ENCODE measurements around the gene NDUFA8.

The NDUFA8 gene

GRCh38 chr9:122155796-122156195 lies 3.8 kb downstream of the NDUFA8 start:
- CTCF ChIA-PET = interaction anchor here (0.7 to 2.0 kb wide), 6 partner anchors 10 to 60 kb away, joined by 3 to 17 read pairs (median 4); no protein-coding TSS in a partner anchor
- Histone ChIP-seq H3K9me3 (ENCODE audit: control extremely low read depth in 1 of 5, control insufficient read depth in 4 of 5, insufficient read depth in 2 of 5, low read depth in 1 of 5, low read length in 4 of 5) (no peaks in the 10 kb centered on the region), H3K4me3 (ENCODE audit: control insufficient read depth in 1 of 7, extremely low read depth in 1 of 7, insufficient read depth in 4 of 7, low read depth in 2 of 7, low read length in 6 of 7) (no peak overlapping the region), H3K27me3 (replicated peaks in 2 of 5; ENCODE audit: control insufficient read depth in 4 of 5, insufficient read depth in 5 of 5, low read length in 4 of 5) (no peaks in the 10 kb centered on the region), H3K4me1 (ENCODE audit: control extremely low read depth in 1 of 4, control insufficient read depth in 4 of 4, insufficient read depth in 4 of 4, low read length in 3 of 4) (peaks cover 5 to 21% (median 11%) of the 10 kb centered on the region in 4 experiments), H3K27ac (ENCODE audit: insufficient read depth in 1 of 2, low read depth in 1 of 2, low read length in 2 of 2, poor library complexity in 1 of 2, severe bottlenecking in 2 of 2) (no peak overlapping the region), H3K36me3 (ENCODE audit: control insufficient read depth in 4 of 4, insufficient read depth in 4 of 4, low read length in 3 of 4) (peaks cover 3 to 14% (median 9%) of the 10 kb centered on the region in 4 experiments)
- DNase-seq = no peak
- 100% methylated on average over 1 of the region's 4 CpGs for WGBS (ENCODE audit: insufficient coverage)
- POLR2A ChIA-PET = no interaction called here

- ChIA-PET CTCF (interaction anchor here (1.5 kb wide), 1 partner anchor 25 kb away, joined by 5 read pairs; no protein-coding TSS in a partner anchor), POLR2A (no interaction called here)
- peak in 2 of 3 donors; percentile 25 to 31 for DNase-seq
- no peaks in the 10 kb centered on the region for H3K9me3 ChIP-seq (ENCODE audit: control extremely low read depth in 1 of 5, control insufficient read depth in 4 of 5, insufficient read depth in 2 of 5, low read depth in 1 of 5, low read length in 4 of 5)
- no peak overlapping the region for H3K27ac ChIP-seq (ENCODE audit: insufficient read depth in 1 of 2, low read depth in 1 of 2, low read length in 2 of 2, poor library complexity in 1 of 2, severe bottlenecking in 2 of 2)
- 88% methylated on average over 3 of the region's 4 CpGs for WGBS (ENCODE audit: insufficient coverage)
- H3K36me3 ChIP-seq (ENCODE audit: control insufficient read depth in 4 of 4, insufficient read depth in 4 of 4, low read length in 3 of 4) = peaks cover 10 to 41% (median 27%) of the 10 kb centered on the region in 4 experiments
- H3K4me1 ChIP-seq (ENCODE audit: control extremely low read depth in 1 of 4, control insufficient read depth in 4 of 4, insufficient read depth in 4 of 4, low read length in 3 of 4) = peaks cover 0 to 4% (median 0%) of the 10 kb centered on the region in 4 experiments
- H3K27me3 ChIP-seq (replicated peaks in 2 of 5; ENCODE audit: control insufficient read depth in 4 of 5, insufficient read depth in 5 of 5, low read length in 4 of 5) = no peaks in the 10 kb centered on the region
- no peak overlapping the region for H3K4me3 ChIP-seq (ENCODE audit: control insufficient read depth in 1 of 7, extremely low read depth in 1 of 7, insufficient read depth in 4 of 7, low read depth in 2 of 7, low read length in 6 of 7)
Observed at GRCh38 chr9:122151267-122151828, 8.2 kb downstream of the NDUFA8 start.

- peak in 2 of 3 donors; percentile 30 to 63 for DNase-seq
- WGBS (ENCODE audit: insufficient coverage) = 94% methylated on average over 2 of the region's 2 CpGs
- no peaks in the 10 kb centered on the region for H3K27me3 ChIP-seq (replicated peaks in 2 of 5; ENCODE audit: control insufficient read depth in 4 of 5, insufficient read depth in 5 of 5, low read length in 4 of 5)
- no peak overlapping the region for H3K4me3 ChIP-seq (ENCODE audit: control insufficient read depth in 1 of 7, extremely low read depth in 1 of 7, insufficient read depth in 4 of 7, low read depth in 2 of 7, low read length in 6 of 7)
- peaks cover 7 to 59% (median 41%) of the 10 kb centered on the region in 4 experiments for H3K36me3 ChIP-seq (ENCODE audit: control insufficient read depth in 4 of 4, insufficient read depth in 4 of 4, low read length in 3 of 4)
- H3K9me3 ChIP-seq (ENCODE audit: control extremely low read depth in 1 of 5, control insufficient read depth in 4 of 5, insufficient read depth in 2 of 5, low read depth in 1 of 5, low read length in 4 of 5) = no peaks in the 10 kb centered on the region
- H3K27ac ChIP-seq (ENCODE audit: insufficient read depth in 1 of 2, low read depth in 1 of 2, low read length in 2 of 2, poor library complexity in 1 of 2, severe bottlenecking in 2 of 2) = no peak overlapping the region
- CTCF ChIA-PET = interaction anchor here (0.8 to 7.7 kb wide), 13 partner anchors 8 to 202 kb away, joined by 3 to 110 read pairs (median 5); partner anchors contain the start of genes MORN5 and NDUFA8
- POLR2A ChIA-PET = no interaction called here
- peaks cover 0 to 17% (median 12%) of the 10 kb centered on the region in 4 experiments for H3K4me1 ChIP-seq (ENCODE audit: control extremely low read depth in 1 of 4, control insufficient read depth in 4 of 4, insufficient read depth in 4 of 4, low read length in 3 of 4)
Observed at GRCh38 chr9:122145592-122145863, 14.1 kb downstream of the NDUFA8 start.

GRCh38 chr9:122144836-122145591 lies 14.6 kb downstream of the NDUFA8 start:
- no peaks in the 10 kb centered on the region for H3K9me3 ChIP-seq (ENCODE audit: control extremely low read depth in 1 of 5, control insufficient read depth in 4 of 5, insufficient read depth in 2 of 5, low read depth in 1 of 5, low read length in 4 of 5)
- CTCF ChIA-PET = interaction anchor here (0.8 to 7.7 kb wide), 13 partner anchors 9 to 203 kb away, joined by 3 to 110 read pairs (median 5); partner anchors contain the start of genes MORN5 and NDUFA8
- DNase-seq = peak in 2 of 3 donors; percentile 53 to 57
- peaks cover 0 to 17% (median 12%) of the 10 kb centered on the region in 4 experiments for H3K4me1 ChIP-seq (ENCODE audit: control extremely low read depth in 1 of 4, control insufficient read depth in 4 of 4, insufficient read depth in 4 of 4, low read length in 3 of 4)
- WGBS (ENCODE audit: insufficient coverage) = 91% methylated on average over 3 of the region's 3 CpGs
- POLR2A ChIA-PET = no interaction called here
- no peak overlapping the region for H3K4me3 ChIP-seq (ENCODE audit: control insufficient read depth in 1 of 7, extremely low read depth in 1 of 7, insufficient read depth in 4 of 7, low read depth in 2 of 7, low read length in 6 of 7)
- H3K36me3 ChIP-seq (ENCODE audit: control insufficient read depth in 4 of 4, insufficient read depth in 4 of 4, low read length in 3 of 4) = peaks cover 7 to 59% (median 41%) of the 10 kb centered on the region in 4 experiments
- no peaks in the 10 kb centered on the region for H3K27me3 ChIP-seq (replicated peaks in 2 of 5; ENCODE audit: control insufficient read depth in 4 of 5, insufficient read depth in 5 of 5, low read length in 4 of 5)
- H3K27ac ChIP-seq (ENCODE audit: insufficient read depth in 1 of 2, low read depth in 1 of 2, low read length in 2 of 2, poor library complexity in 1 of 2, severe bottlenecking in 2 of 2) = no peak overlapping the region

- peak in 2 of 3 donors; percentile 32 to 56 for DNase-seq
- ChIA-PET POLR2A (no interaction called here), CTCF (interaction anchor here (0.5 to 7.7 kb wide), 10 partner anchors 10 to 211 kb away, joined by 3 to 110 read pairs (median 4); partner anchors contain the start of genes MORN5 and NDUFA8)
- Histone ChIP-seq H3K4me3 (ENCODE audit: control insufficient read depth in 1 of 7, extremely low read depth in 1 of 7, insufficient read depth in 4 of 7, low read depth in 2 of 7, low read length in 6 of 7) (no peak overlapping the region), H3K27ac (ENCODE audit: insufficient read depth in 1 of 2, low read depth in 1 of 2, low read length in 2 of 2, poor library complexity in 1 of 2, severe bottlenecking in 2 of 2) (no peak overlapping the region), H3K27me3 (replicated peaks in 2 of 5; ENCODE audit: control insufficient read depth in 4 of 5, insufficient read depth in 5 of 5, low read length in 4 of 5) (no peaks in the 10 kb centered on the region), H3K4me1 (ENCODE audit: control extremely low read depth in 1 of 4, control insufficient read depth in 4 of 4, insufficient read depth in 4 of 4, low read length in 3 of 4) (peaks cover 0 to 17% (median 12%) of the 10 kb centered on the region in 4 experiments), H3K36me3 (ENCODE audit: control insufficient read depth in 4 of 4, insufficient read depth in 4 of 4, low read length in 3 of 4) (peaks cover 7 to 53% (median 36%) of the 10 kb centered on the region in 4 experiments), H3K9me3 (ENCODE audit: control extremely low read depth in 1 of 5, control insufficient read depth in 4 of 5, insufficient read depth in 2 of 5, low read depth in 1 of 5, low read length in 4 of 5) (no peaks in the 10 kb centered on the region)
- 50% methylated on average over 12 of the region's 14 CpGs for WGBS (ENCODE audit: insufficient coverage)
Observed at GRCh38 chr9:122143876-122144405, 15.6 kb downstream of the NDUFA8 start.

GRCh38 chr9:122143296-122143695 lies 16.3 kb downstream of the NDUFA8 start:
- POLR2A ChIA-PET = interaction anchor here (0.5 kb wide), 1 partner anchor 1200 kb away, joined by 3 read pairs; no protein-coding TSS in a partner anchor
- Histone ChIP-seq H3K4me3 (ENCODE audit: control insufficient read depth in 1 of 7, extremely low read depth in 1 of 7, insufficient read depth in 4 of 7, low read depth in 2 of 7, low read length in 6 of 7) (no peak overlapping the region), H3K9me3 (ENCODE audit: control extremely low read depth in 1 of 5, control insufficient read depth in 4 of 5, insufficient read depth in 2 of 5, low read depth in 1 of 5, low read length in 4 of 5) (no peaks in the 10 kb centered on the region), H3K27ac (ENCODE audit: insufficient read depth in 1 of 2, low read depth in 1 of 2, low read length in 2 of 2, poor library complexity in 1 of 2, severe bottlenecking in 2 of 2) (no peak overlapping the region), H3K27me3 (replicated peaks in 2 of 5; ENCODE audit: control insufficient read depth in 4 of 5, insufficient read depth in 5 of 5, low read length in 4 of 5) (no peaks in the 10 kb centered on the region), H3K36me3 (ENCODE audit: control insufficient read depth in 4 of 4, insufficient read depth in 4 of 4, low read length in 3 of 4) (peaks cover 7 to 48% (median 34%) of the 10 kb centered on the region in 4 experiments), H3K4me1 (ENCODE audit: control extremely low read depth in 1 of 4, control insufficient read depth in 4 of 4, insufficient read depth in 4 of 4, low read length in 3 of 4) (peaks cover 0 to 17% (median 12%) of the 10 kb centered on the region in 4 experiments)
- WGBS (ENCODE audit: insufficient coverage) = no CpG with 5 or more reads among the region's 1 CpG
- no peak for DNase-seq
- CTCF ChIA-PET = interaction anchor here (0.9 to 7.7 kb wide), 9 partner anchors 9 to 665 kb away, joined by 3 to 110 read pairs (median 4); partner anchors contain the start of genes MORN5 and NDUFA8
